HK-2 (cell line): ENCODE results near the gene AKR1C3.
A peak's percentile ranks its signal among the peaks of the same experiment; 100 is the strongest.
"Not testable (repeated sequence)": the region's sequence is repeated elsewhere in the genome, so short reads cannot be mapped to it uniquely, and the experiment has no call there.

ENCODE experiments used
- DNase-seq: peaks from one replicate; pipeline ENCODE4 v3.0.0-alpha.2; 2018; ENCODE audit not compliant: unreplicated experiment

The AKR1C3 gene

DNA sequence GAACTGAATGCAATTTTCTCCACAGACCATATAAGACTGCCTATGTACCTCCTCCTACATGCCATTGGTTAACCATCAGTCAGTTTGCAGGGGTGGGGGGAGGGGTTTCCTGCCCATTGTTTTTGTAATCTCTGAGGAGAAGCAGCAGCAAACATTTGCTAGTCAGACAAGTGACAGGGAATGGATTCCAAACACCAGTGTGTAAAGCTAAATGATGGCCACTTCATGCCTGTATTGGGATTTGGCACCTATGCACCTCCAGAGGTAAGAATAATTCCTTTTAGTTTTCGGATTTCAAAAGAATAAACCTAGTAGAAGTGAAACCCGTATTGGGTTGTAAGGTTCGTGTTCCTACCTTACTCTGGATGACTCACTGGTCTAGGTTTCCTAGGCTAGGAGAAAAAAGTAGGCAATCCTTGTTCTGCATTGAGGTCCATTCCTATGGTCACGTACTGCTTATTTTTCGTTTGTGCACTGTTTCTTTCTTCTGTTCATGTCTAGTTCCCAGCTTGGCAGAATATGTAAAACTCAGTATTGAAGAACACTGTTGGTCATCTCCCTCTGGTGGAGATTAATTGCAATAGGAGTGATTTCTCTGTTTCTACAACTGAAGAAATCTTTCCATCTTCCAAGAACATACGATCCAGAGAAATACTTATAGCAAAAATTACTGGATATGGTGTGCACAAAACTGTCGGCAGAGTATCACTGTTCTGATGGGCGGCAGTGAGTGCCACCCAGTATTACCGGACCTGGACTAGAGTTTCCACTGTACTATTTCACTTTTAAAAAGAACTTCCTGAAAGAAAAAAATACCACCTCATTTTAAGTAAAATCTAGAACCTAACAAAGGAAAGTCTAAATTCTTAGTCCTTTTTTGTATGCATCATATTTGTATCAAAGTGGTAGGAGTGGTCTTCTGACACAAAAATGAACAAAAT lies at the start of gene AKR1C3:
Gene AKR1C3, plus strand, starts transcription at position 150 of the 941 bp plus-strand sequence. Its CDS starts 31 bp downstream, at position 181.
- peak; percentile 33 for DNase-seq

DNA sequence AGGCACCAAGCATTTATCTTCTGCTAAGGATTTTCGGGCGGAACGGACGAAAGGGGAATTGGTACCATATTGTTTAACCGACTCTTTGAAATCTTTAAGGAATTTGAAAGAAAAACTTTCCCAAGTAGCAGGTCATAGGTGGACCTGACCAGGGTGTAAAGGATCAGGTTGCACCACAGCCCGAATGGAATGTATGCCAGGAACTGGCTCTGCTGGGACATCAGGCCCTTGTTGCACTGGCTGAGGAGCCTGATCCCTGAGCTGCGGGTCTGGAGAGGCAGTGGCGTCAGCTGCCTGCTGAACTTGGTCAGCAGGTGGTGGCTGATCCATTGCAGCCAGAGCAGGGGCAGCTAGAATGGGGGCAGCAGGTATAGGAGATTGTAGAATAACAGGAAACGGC lies 49.1 kb upstream of the AKR1C3 start:
- no peak for DNase-seq

DNA sequence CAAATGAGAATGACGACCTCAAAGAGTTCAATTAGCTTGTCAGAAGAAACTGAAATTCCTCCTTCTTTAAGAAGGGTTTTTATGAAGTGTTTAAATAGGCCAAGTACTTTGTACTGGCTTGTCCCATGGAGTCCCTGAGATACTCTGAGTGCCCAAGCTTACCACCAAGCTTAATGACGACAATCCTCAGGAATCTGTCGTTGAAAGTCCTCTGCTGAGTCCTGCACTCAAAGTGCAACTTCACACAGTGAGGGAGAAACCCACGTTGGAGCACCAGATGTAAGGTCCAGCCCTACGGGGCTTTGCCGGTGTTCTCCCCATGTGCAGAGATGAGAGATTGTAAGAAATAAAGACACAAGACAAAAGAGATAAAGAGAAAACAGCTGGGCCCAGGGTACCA lies 47.8 kb upstream of the AKR1C3 start:
- no peak for DNase-seq

DNA sequence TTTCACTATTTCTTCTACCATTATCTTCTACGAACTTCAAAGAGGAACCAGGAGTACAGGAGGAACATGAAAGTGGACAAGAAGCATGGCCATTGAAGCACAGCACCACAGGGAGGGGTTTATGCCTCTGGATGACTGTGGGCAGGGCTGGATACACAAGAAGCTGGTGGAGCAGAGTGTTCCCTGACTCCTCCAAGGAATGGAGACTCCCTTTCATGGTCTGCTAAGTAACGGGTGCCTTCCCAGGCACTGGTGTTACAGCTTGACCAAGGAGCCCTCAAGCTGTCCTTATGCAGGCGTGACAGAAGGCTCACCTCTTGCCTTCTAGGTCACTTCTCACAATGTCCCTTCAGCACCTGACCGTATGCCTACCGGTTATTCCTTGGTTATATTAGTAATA lies 47.2 kb upstream of the AKR1C3 start:
- DNase-seq: not testable (repeated sequence)

DNA sequence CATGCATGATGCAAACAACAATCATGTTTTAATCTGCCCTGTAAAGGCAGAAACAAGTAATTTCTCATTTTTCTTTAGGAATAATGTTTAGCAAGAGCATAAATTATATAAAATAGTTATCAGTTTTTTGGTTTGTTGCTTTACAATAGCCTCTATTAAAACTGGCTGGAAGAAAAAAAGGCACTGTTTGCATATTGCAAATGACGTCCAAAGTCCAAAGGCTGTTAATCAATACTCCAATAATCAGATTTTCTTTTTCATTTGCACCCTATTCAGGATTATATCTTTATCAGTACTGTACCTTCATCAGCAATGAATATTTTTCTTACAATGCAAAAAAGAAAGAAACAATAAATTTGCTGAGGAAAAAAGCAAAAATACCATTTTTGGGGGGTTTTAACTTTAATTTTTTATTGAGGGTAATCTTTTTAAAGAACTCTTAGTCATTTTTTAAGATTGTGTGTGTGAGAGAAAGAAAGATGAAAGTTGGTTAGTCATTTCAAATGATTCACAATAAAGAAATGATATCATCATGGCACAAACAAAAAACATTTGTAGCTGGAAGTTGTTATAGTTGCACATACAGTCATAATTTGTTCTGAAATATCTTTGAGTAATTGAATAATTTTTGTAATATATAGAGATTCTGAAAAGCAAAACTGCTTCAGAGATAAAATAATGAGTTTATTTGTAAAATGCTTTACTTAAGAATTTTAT lies 46.1 kb upstream of the AKR1C3 start:
- no peak for DNase-seq

DNA sequence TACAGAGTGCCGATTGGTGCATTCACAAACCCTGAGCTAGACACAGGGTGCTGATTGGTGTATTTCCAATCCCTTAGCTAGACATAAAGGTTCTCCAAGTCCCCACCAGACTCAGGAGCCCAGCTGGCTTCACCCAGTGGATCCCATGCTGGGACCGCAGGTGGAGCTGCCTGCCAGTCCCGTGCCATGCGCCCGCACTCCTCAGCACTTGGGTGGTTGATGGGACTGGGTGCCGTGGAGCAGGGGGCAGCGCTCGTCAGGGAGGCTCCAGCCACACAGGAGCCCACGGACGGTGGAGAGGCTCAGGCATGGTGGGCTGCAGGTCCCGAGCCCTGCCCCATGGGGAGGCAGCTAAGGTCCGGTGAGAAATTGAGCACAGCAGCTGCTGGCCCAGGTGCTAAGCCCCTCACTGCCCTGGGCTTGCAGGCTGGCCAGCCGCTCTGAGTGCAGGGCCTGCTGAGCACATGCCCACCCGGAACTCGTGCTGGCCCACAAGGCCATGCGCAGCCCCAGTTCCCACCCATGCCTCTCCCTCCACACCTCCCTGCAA lies 41.2 kb upstream of the AKR1C3 start:
- DNase-seq: not testable (repeated sequence)

DNA sequence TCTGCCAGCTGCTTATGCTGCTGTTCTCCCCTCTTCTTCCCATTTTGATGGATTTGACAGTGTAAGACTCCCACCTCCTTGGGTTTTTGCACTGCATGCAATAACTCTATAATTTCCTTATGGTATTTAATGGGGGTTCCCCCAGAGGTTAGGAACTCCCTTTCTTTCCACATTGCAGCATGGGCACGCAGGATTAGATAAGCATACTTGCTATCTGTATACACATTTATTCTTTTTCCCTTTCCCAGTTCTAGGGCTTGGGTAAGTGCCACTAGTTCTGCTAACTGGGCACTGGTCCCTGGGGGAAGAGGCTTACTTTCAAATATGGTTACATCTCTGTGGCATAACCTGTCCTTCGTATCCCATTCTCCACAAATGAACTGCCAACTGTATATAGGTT lies 39.4 kb upstream of the AKR1C3 start:
- DNase-seq: not testable (repeated sequence)

DNA sequence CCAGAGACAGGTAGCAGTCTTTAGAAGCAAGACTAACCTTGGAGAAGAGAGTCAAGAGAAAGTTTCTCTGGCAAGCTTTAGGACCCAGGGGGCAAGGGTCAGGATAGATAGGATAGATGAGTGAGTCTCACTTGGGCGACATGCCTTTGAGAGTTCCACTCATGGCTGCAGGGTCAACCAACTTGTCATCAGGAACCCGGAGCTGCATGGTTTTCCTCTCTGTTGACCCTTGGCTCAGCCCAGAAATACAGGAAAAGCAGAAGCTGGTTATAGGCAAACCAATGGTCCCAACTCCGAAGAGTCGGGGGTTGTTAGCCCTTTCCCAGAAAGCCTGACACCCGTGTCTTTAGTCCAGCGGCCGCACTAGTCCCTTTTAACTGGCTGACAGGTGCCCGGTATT lies 34.9 kb upstream of the AKR1C3 start:
- DNase-seq: not testable (repeated sequence)

DNA sequence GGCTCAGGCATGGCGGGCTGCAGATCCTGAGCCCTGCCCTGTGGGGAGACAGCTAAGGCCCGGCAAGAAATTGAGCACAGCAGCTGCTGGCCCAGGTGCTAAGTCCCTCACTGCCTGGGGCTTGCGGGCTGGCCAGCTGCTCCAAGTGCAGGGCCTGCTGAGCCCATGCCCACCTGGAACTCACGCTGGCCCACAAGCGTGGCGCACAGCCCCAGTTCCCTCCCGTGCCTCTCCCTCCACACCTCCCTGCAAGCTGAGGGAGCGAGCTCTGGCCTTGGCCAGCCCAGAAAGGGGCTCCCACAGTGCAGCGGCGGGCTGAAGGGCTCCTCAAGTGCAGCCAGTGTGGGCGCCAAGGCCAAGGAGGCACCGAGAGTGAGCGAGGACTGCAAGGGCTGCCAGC lies 33.4 kb upstream of the AKR1C3 start:
- DNase-seq: not testable (repeated sequence)

DNA sequence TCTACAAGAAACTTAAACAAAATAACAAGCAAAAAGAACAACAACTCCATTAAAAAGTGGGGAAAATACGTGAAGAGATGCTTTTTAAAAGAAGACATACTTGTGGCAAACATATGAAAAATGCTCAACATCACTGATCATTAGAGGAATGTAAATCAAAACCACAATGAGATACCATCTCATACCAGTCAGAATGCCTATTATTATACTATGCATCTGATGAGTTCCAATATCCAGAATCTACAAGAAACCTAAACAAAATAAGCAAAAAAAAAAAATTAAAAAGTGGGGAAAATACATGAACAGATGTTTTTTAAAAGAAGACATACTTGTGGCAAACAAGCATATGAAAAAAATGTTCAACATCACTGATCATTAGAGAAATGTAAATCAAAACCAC lies 29.6 kb upstream of the AKR1C3 start:
- no peak for DNase-seq

DNA sequence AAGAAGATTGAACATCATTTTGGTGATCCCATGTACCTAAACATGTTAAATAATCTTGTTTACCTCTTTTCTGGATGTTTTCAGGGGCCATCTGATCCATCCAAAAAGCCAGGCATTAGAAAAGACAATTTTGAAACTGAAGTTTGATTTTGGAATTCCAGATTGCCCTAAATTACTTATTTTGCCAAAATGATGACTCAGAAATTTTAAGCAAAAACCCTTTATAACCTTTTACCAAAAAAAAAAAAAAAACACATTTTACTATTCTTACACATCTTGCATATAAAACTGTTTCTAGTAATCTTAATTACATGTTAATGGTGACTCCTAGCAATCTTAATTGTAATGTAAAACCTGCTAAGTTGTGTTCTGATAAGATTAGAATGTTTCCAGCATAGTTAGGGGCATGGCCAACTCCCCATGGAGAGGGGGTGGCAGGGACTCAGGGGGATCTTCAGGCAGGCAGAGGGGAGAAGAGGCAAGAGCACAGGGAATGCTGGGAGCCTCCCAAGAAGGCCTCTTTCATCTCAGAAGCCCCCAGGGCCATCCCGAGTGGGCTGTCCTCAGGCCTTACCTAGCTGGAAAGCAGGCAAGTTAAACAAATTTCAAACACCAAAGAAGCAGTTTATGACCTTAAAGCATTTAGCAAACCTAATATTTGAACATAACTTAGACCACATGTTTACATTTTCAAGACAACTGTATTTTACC lies 25.8 kb upstream of the AKR1C3 start:
- no peak for DNase-seq

DNA sequence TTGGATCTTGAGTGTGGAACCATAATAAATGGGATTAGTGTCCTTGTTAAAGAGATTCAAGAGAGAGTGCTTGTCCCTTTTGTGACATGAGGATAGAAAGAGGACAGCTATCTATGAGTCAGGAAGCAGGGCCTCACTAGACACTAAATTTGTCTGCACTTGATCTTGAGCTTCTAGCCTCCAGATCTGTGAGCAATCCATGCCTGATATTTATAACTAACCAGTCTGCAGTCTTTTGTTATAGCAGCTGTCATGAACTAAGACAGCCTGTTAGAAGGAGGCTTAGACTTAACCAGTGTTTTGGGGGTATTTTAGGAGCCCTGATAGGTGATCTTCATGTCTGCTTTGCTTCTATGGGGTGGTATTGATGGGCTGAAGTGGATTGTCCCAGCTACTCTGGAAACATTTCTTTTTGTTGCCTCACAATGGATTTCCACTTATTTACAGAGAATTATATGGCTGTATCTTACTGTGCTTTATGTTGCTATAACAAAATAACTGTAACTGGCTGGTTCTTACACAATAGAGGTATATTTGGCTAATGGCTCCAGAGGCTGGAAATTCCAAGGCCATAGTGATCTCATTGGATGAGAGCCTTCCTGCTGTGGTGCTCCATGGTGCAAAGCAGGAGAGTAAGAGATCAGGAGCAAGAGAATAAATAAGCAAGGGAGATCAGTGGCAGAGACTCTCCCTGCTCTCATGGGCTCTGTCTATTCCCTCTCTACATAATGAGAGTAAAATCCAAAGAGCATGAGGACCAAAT lies 23.4 kb upstream of the AKR1C3 start:
- DNase-seq: no peak

DNA sequence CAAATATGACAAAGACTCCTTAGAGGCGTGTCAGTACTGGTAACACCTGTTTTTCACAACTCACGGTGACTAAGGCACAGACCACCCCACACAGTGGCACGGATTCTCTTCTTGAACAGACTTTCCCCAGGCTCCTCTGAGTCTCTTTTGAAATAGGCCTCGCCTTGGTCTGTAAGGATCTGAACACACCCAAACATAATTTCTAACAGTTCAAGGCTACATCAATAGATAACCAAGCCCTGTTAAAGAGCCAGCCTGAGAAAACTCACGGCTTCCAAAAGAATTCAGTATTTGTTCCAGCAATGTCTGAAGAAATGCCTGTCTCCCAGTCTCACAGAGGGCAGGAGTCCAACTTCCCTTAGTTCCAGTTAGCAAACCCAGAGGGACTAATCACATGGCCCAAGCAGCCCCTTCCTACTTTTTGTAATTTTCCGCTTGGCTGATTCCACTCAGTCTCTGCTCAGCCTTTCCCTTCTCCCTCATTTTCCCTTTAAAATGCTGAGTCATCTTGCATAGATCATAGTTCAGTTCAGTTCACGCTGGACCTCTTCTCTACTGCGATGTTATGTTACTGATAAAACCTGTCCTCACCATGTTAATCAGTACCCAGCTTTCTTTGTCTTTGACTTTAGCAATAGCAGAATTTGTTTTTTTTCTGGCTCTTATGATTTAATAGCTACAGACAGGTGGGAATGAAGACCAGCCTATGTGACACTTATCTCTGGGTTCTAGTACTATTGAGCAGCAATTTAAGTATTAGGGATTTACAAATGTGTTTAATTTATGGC lies 22.6 kb upstream of the AKR1C3 start:
- DNase-seq: peak; percentile 56

DNA sequence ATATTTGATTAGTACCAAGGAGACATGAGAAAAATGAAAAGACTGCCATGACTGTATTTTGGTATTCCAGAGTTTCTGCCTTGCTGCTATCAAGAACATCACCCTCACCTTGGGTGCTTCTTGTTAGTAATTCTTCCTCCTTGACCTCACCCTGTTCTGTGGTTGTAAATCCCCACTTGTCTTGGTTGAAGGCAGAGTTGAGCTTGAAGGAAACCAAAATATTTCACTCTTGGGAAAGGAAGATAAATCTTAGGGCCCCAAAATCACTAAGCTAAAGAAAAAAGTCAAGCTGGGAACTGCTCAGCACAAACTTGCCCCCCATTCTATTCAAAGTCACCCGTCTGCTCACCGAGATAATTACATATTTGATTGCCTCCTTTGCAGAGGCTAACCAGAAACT lies 20.6 kb upstream of the AKR1C3 start:
- DNase-seq: no peak

DNA sequence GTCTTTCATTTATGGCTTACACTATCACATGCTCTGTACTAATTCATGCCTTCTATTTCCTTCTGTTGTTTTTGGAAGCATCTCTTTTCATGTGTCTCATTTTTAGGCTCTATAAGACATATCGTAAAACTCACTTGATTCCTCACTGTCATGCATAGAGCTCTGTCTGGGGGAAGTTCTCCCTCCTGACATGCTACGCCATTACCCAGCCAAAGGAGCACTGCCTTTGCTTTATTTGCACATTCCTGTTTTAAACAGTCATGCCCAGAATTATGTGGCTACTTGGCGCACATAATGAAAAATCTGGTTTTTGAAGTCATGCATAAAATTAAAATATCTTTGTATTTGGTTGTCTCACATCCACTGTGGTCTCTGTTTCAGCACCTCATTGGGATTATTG lies 17.6 kb upstream of the AKR1C3 start:
- DNase-seq: no peak

DNA sequence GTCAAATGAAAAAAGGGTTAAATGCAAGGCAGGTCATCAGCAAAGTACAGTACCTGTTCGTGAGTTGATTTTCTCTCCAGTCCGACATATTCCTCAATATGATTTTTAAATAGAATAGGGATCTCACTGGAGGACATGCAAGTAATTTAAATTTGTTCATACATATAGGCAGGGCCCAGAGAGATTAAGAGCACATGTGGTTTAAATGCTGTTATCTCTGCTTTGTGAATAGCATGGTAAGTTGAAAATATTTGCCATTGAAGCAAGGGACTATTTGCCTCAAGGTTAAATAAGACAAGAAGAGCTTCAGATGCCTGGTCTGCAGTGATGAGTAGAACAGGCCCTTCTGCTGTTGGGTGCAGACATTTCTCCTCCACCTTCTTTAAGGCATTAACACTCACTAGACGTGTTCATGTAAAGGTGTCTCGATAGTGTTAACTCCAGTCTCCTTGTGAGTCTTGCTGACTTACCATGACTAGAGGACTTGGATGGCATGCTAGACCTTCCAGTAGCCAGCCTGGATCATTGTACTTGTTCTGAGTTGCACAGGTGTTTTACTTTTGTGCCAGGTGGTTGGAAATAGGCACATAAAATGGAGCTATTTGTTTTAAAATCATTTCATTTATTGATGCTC lies 15.6 kb upstream of the AKR1C3 start:
- DNase-seq: no peak

DNA sequence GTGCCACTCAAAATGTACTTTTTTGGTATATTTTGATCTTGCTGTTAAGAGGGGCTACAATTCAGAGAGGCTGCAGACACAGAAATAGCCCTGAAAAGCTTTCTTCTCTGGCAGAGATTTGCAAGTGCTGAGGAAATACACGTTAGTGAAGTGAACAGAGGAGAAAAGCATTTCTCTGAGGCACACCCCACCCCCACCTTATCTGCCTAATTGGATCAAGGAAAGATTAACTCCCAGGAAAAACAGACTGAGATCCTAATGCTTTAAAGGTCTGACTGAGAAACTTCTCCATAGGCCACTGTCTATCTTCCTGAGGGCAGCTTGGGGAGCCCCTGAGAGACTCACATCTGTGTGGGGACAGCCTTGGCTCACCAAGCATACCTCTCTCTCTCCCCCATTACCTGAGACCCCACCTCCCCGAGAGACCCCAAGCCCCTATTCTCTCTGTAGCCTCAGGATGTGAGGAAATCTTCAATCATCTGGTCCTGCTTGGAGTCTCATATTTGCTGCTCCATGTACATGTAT lies 14.8 kb upstream of the AKR1C3 start:
- no peak for DNase-seq

DNA sequence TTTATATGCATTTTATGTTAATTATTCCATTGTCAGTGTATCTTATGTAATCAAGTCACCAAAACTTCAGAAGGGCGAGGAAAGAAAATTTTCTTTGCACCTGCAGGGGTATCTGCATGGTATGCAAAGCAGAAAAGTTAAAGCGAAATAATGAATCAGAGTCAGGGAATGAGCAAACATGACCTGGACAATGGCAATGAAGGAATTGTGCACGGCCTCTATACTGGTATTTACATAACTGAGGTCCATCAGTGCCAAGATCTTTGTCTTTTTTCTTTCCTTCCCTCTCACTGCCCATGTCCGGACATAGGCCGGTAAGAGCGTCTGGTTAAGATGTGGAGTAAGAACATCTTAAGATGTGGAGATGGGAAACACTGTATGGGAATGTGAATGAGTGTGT lies 14.4 kb upstream of the AKR1C3 start:
- no peak for DNase-seq

DNA sequence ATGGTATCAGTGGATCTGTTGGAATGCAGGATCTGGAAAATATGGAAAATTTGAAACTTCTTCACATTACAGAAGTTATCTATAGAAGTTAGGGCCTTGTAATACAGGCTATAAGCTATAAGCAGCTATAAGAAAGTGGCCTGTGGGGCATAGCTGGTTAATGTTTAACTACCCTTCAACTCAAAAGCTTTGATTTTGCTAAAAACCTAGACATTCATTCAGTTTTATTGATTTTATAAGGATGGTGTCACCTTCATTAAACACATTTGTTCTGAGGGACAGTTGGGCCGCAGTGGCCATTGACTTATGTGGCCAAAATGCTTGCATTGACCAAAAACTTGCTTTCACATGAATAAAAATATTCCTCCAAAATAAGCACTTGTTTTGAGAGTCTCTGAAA lies 13.1 kb upstream of the AKR1C3 start:
- no peak for DNase-seq
